Peyer's patch (tissue), 4 donors: ENCODE measurements around the gene CAPS.

Experiments used
- CTCF ChIP-seq, 6 experiments: fragments of 450-650 bp in 4 of 6; fragments of 200-600 bp in 2 of 6; sonication (generic) in 1 of 6; IDR thresholded peaks; one replicate each; pipeline ENCODE4 v1.5.1; 2017 to 2019; ENCODE audit warnings: antibody characterized with exemption in 6 of 6, mild to moderate bottlenecking in 3 of 6, moderate library complexity in 1 of 6
- POLR2A ChIP-seq, 2 donors: fragments of 450-650 bp; IDR thresholded peaks; one replicate each; pipeline ENCODE4 v1.5.1; 2017; ENCODE audit warnings: antibody characterized with exemption in 2 of 2, mild to moderate bottlenecking in 2 of 2, moderate library complexity in 2 of 2

GRCh38 chr19:5929179-5929578, 15.1 kb downstream of the CAPS start:
- TF ChIP-seq POLR2A (IDR thresholded peaks at IDR 0.05) (no peak), CTCF (IDR thresholded peaks at IDR 0.05) (no peak)
